Progenitor cell of endocrine pancreas (in vitro differentiated cells): ENCODE data around the gene RAF1. TPM values are rescaled to one million over a fixed set of nuclear protein-coding genes. Genes with fewer than 3 reads are reported as not detected.

ENCODE experiments used
- DNase-seq: peaks from one replicate; pipeline ENCODE4 v3.0.0; 2021; ENCODE audit warnings: low spot score; ENCODE audit not compliant: unreplicated experiment
- H3K27ac Mint-ChIP-seq: 2 replicates; pipeline ENCODE4 v1.8.0; 2021; ENCODE audit warnings: mild to moderate bottlenecking, moderate library complexity, mixed read lengths
- H3K27me3 Mint-ChIP-seq: 2 replicates; pipeline ENCODE4 v1.8.0; 2021; ENCODE audit warnings: mixed read lengths
- H3K36me3 Mint-ChIP-seq: 2 replicates; pipeline ENCODE4 v1.8.0; 2022; ENCODE audit warnings: mixed read lengths; ENCODE audit not compliant: insufficient read depth
- H3K4me1 Mint-ChIP-seq: 2 replicates; pipeline ENCODE4 v1.8.0; 2021; ENCODE audit warnings: low read depth, mixed read lengths
- H3K4me3 Mint-ChIP-seq: 2 replicates; pipeline ENCODE4 v1.8.0; 2021; ENCODE audit warnings: low read depth, mild to moderate bottlenecking, moderate library complexity, mixed read lengths
- H3K9me3 Mint-ChIP-seq: 2 replicates; pipeline ENCODE4 v1.8.0; 2021; ENCODE audit warnings: low read depth, mixed read lengths
- total RNA-seq: library from RNA; stranded (reverse); gene quantifications from 2 replicates; pipeline ENCODE4 v1.2.1, GENCODE V29; 2021
- TF ChIP-seq, protein P1 (sequence below): fragments of 200-600 bp; sonication (generic); IDR thresholded peaks from one replicate; pipeline ENCODE4 v1.5.0; 2021; ENCODE audit warnings: antibody characterized with exemption, mild to moderate bottlenecking; ENCODE audit not compliant: unreplicated experiment

RAF1 gene
- total RNA-seq, 1 donor from 2014 or later = 135 TPM

DNA sequence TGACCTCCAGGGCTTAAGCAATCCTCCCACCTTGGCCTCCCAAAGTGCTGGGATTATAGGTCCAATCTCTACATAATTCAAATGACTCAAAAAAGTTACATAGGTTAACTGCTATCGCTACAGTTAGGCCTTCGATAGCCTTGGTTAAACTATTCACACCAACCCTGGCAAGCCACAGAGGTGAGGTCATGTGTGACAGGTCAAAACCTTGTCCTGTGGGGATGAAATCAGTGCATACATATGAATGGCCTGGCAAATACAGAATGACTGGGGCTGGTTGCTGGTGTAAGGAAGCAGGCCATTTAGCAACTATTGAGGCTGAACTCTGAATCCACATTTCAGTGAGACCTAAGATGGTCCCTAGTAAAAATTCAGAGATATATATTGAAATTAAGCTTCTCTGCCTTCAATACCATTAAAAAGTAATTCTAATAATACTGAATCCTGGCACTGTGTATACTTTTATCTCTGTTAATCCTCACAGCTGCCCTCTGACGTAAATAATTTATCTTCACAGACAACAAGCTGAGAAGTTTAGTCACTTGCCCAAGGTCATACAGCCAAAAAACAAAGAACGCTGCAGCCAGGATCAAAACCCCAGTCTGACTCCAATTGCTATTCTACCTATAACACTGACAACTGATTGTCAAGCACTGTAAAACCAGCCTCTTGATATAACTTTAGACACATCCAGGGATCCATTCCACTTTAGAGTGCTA lies 71.8 kb downstream of the RAF1 start:
- H3K27me3 Mint-ChIP-seq = no peaks in the 10 kb centered on the region
- H3K4me3 Mint-ChIP-seq = no peak overlapping the region
- DNase-seq = no peak
- no peak overlapping the region for H3K27ac Mint-ChIP-seq
- H3K36me3 Mint-ChIP-seq = peaks cover 35% of the 10 kb centered on the region
- H3K4me1 Mint-ChIP-seq = no peaks in the 10 kb centered on the region
- TF ChIP-seq, protein P1, sequence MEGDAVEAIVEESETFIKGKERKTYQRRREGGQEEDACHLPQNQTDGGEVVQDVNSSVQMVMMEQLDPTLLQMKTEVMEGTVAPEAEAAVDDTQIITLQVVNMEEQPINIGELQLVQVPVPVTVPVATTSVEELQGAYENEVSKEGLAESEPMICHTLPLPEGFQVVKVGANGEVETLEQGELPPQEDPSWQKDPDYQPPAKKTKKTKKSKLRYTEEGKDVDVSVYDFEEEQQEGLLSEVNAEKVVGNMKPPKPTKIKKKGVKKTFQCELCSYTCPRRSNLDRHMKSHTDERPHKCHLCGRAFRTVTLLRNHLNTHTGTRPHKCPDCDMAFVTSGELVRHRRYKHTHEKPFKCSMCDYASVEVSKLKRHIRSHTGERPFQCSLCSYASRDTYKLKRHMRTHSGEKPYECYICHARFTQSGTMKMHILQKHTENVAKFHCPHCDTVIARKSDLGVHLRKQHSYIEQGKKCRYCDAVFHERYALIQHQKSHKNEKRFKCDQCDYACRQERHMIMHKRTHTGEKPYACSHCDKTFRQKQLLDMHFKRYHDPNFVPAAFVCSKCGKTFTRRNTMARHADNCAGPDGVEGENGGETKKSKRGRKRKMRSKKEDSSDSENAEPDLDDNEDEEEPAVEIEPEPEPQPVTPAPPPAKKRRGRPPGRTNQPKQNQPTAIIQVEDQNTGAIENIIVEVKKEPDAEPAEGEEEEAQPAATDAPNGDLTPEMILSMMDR = no peak
- H3K9me3 Mint-ChIP-seq = no peaks in the 10 kb centered on the region

DNA sequence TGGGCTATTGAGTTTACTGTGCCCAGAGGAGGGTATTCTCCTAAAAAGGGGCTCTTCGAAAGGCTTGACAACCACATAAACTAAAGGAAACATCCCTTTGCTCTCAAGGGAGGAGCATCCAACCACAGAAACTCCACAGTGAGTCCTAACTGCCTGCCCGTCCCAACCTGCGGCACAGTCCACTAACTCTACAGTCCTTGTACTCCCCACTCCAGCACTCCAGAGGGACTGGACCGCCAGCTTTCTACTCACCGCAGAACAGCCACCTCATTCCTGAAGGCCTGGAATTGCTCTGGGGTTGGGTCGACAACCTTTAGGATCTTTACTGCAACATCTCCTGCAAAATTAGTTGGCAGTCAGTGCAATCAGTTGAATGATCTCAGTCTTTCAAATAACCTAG lies 72.5 kb downstream of the RAF1 start:
- H3K27me3 Mint-ChIP-seq = no peaks in the 10 kb centered on the region
- no peaks in the 10 kb centered on the region for H3K4me1 Mint-ChIP-seq
- H3K27ac Mint-ChIP-seq = peak overlapping the region; percentile 71
- DNase-seq = no peak
- TF ChIP-seq, protein P1 = no peak
- no peaks in the 10 kb centered on the region for H3K9me3 Mint-ChIP-seq
- peaks cover 32% of the 10 kb centered on the region for H3K36me3 Mint-ChIP-seq
- H3K4me3 Mint-ChIP-seq = no peak overlapping the region

DNA sequence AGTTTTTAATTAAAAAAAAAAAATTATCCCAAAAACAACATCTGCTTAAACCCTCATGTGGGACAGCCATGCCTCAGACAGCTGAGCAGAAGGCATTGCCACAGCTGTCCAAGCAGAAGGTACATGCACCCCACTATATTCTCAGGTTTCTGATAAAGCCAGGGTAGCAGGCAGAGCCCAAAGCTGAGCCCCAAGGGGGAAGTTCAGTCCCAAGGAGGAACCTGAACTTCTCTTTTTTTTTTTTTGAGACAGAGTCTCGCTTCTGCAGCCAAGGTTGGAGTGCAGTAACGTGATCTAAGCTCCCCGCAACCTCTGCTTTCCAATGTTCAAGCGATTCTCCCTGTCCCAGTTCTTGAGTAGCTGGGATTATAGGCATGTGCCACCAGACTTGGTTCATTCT lies 73.8 kb downstream of the RAF1 start:
- Mint-ChIP-seq H3K4me1 (no peaks in the 10 kb centered on the region), H3K27me3 (no peaks in the 10 kb centered on the region), H3K9me3 (no peaks in the 10 kb centered on the region), H3K4me3 (no peak overlapping the region), H3K27ac (no peak overlapping the region), H3K36me3 (peaks cover 28% of the 10 kb centered on the region)
- no peak for DNase-seq
- TF ChIP-seq, protein P1 = no peak

DNA sequence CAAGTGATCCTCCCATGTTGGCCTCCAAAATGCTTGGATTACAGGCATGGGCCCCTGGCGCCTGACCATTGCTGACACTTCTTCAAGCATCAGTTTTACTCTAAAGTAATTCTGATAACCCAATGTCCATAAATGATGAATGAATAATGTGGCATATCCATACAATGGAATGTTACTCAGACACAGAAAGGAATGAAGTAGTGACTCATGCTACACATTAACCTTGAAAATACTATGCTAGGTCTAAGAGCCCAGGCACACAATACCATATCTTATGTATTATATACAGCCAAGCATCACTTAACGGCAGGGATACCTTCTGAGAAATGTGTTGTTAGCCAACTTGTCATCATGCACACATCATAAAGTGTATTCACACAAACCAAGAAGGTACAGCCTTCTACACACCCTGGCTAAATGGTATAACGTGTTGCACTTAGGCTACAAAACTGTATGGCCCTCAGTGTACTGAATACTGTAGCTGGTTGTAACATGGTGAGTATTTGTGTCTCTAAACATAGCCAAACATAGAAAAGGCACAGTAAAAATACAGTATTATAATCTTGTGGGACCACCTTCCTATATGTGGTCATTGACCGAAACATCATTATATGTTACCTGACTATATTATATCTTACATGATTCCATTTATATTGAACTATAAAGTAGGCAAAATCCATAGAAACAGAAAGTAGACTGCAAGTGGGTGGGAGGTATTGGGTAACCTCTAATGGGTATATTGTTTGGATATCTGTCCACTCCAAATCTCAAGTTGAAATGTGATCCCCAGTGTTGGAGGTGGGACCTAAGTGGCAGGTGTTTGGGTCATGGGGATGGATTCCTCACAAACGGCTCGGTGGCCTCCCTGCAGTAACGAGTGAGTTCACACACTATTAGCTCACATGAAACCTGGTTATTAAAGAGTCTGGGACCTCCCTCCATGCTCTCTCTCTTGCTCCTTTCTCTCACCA lies 75.6 kb downstream of the RAF1 start:
- TF ChIP-seq, protein P1 = no peak
- Mint-ChIP-seq H3K27ac (peak overlapping the region; percentile 36), H3K36me3 (peaks cover 26% of the 10 kb centered on the region), H3K27me3 (no peaks in the 10 kb centered on the region), H3K4me3 (no peak overlapping the region), H3K9me3 (no peaks in the 10 kb centered on the region), H3K4me1 (no peaks in the 10 kb centered on the region)
- DNase-seq = no peak

DNA sequence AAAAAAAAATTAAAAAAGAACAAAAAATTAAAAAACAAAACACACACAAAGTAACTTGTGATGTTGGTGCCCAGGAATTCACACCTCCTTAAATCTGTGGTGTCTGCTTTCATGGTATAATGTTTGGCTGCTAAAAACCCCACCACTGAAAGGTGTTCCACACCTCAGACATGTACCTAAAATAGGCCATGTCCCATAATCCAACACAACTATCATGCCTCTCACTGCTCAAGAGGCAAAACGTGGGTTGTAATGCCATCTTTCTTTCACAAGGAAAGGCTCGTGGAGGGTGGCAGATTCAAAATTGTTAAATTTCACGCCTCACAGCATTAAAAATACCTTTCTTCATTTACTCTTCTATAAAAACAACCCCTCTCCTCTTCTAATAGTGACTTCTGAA lies 77.5 kb downstream of the RAF1 start:
- TF ChIP-seq, protein P1 = no peak
- Mint-ChIP-seq H3K4me3 (no peak overlapping the region), H3K27me3 (no peaks in the 10 kb centered on the region), H3K9me3 (no peaks in the 10 kb centered on the region), H3K36me3 (peaks cover 19% of the 10 kb centered on the region), H3K27ac (peak overlapping the region; percentile 37), H3K4me1 (no peaks in the 10 kb centered on the region)
- DNase-seq = no peak
